ENCODE measurements around the gene DPF3.

DNA sequence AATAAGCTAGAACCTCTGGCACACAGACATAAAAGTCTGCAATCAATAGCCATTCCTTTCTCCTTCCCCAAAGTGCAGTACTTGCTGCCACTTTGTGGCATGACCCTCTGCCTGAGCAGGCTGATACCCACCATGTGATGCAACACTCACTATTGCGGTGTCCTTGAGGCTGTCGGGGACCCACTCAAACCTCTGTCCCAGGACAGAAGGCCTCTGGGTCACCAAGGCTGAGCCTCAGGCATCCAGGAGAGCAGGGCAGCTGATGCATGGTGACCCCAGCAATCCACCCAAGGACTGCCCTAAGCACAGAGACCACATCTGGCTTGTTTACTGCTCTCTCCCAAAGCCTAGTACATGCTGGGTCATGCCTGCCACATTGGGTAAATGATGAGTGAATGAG is 114.2 kb downstream of the DPF3 start:
- TF ChIP-seq ARNT (IDR thresholded peaks at IDR 0.05) (no peak), SP1 (IDR thresholded peaks at IDR 0.05) (no peak), CTBP1 (IDR thresholded peaks at IDR 0.05; ENCODE audit: borderline replicate concordance) (no peak), FOXA1 (IDR thresholded peaks at IDR 0.05) (no peak), BHLHE40 (IDR thresholded peaks at IDR 0.05; ENCODE audit: borderline replicate concordance) (no peak)

Data from HEK293T (cell line).